GM21723 (cell line): ENCODE measurements around the gene PRKACB.
"Not testable (repeated sequence)": the region's sequence is repeated elsewhere in the genome, so short reads cannot be mapped to it uniquely, and the experiment has no call there.

Experiments
- ATAC-seq: cut with Tn5 transposase; IDR thresholded peaks from one replicate; pipeline ENCODE4 v1.9.1; 2021; ENCODE audit warnings: mild to moderate bottlenecking, moderate library complexity; ENCODE audit not compliant: unreplicated experiment

PRKACB gene

DNA sequence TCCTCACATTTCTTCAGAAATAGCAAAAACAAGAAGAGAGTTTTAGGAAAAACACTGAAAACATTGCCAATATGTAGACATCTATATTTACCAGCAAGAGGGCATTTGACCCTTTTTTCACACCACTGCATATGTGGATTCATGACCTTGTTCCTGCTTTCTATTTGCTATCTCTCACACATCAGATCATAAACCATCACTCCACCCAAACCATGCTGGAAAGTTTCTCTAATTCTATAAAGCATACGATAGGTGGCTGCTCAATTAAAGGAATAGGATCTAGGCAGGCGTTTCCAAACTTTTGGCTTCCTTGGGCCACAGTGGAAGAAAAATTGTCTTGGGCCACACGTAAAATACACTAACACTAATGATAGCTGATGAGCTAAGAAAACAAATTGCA is 121.8 kb downstream of the PRKACB start:
- ATAC-seq, result no peak

DNA sequence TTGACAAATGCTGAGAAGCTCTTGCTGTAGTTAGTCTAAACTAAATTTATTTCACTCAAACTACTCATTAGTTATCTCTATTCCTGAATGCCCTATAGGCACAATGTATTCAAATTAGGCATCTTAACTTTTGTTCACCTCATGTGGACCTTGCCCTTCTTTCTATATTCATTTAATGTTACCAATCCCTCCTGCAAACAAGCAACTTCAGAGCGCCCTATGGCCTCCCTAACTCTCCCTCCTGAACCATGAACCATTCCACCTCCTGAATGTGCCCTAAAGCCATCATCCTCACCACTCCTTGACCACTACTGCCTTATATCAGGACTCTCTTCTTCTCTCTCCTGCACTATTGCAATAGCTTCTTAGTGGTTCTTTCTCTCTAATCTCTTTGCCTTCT is 122.7 kb downstream of the PRKACB start:
- ATAC-seq, result no peak

DNA sequence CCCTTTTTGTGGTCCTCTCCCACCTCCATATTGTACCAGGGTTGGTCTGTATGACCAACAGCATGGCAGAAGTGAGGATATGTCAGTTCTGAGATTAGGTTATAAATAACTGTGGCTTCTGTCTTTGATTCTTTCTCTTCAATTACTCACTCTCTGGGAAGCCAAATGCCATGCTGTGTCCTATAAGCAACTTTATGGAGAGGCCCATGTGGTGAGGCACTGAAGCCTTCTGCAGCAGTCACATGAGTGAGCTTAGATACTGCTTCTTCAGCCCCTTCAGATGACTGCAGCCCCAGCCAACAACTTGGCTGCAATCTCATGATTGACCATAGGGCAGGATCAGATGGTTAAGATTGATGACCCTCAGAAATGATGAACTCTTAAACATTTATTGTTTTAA is 123.4 kb downstream of the PRKACB start:
- no peak for ATAC-seq

DNA sequence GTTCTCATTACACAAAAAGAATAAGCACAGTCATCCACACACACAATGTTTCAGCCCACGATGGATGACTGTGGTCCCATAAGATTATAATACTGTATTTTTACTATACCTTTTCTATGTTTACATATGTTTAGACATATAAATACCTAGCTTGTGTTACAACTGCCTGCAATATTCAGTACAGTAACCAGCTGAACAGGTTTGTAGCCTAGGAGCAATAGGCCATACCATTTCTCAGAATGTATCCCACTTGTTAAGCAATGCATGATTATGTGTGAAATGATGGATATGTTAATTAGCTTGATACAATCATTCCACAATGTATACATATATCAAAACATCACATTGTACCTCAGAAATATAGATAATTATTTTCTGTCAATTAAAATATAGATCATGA is 124.3 kb downstream of the PRKACB start:
- no peak for ATAC-seq

DNA sequence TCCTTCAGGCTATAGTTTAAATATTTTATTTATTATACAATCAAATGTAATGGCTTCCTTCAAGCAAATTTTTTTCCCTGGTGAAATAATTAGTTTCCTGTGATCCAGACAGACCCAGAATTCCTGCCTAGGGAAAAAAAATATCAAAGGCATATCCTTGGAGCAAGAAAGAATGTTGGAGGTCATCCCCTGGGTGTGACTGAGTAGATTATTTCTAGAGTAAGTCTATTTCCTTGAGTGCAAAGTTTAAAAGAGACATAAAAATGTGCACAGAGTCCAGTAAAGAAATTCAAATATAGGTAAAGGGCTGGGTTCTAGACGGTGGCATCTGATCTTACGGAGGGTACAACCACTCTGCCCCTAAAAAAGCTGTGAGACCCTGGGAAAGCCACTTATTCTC is 125.2 kb downstream of the PRKACB start:
- ATAC-seq, result no peak

DNA sequence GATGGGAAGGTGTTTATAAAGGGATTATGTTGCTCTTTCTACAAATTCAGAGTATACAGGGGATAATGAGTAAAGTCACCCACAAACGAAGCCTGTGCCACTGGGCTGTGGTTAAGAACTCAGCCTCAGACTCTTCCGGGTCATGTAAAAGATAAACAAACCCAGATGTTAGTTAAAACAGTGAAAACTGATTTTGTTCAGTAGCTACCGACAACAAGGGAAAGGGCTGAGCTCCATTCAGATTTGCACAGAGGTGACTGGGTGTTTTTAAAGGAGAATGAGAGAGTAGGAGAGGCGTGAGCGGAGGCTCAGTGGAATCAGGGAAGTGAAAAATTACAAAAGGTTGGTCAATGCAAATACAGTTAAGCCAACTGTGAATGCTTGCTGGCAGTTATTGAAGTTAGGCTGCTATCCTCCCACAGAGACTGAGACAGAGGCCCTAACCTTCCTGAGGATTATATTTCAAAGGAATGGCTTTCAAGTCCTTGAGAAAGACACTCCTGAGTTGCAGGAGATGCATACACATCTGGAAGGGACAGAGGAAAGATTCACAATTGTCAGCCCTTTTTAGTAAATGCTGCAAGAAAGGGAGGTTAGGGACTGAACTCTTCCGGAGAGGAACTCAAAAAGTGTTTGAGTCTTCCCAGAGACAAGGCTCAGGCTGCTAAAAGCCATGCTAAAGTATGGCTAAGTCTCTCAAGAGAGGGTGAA is 127.5 kb downstream of the PRKACB start:
- ATAC-seq, result peak; percentile 95

DNA sequence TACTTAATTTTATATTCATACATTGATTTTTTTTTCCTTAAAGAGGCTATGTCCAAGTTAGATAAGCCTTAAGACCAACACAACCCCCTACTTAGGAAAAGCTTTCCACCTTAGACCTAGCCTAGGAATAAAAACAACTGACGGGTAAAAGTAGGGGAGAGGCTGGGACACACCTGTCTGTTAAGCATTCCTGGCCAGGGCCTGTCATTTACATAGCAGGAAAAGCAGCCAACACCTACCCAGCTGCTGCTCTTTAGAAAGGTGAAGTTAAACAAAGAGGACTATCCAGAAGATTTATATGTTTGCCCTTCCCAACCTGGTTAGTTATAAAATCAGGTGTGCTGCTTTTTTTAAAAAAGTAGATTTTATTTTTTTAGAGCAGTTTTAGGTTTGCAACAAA is 128.3 kb downstream of the PRKACB start:
- no peak for ATAC-seq

DNA sequence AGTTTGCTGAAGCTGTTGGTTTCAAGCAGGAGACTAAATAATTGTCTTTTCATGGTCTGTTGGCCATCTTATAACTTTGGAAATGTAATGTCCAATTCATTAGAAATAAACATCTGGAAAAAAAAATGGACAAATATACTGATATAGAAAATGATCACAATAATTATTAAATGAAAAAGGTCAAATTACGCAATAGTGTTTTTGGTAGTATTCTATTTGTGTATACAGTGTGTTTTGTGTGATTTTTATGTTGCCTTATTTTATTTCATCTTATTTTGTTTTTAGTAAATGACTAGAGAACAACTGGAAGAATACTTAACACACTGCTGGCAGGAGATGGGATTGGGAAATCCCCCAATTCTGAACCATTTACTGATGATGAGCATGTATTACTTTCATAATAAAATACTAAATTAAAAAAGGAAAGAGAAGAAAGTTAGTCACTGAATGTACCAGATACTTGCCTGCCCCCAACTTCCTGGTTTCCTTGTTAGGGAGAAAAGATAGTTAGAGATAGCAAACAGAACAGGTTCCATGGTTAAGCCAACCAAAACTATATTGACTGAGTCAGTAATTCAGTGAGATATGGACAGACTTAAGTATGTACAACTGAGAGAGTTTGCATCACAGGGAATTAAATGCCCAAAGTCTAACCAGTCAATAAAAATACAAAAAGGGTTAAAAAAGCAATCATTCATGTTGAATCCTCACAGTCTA is 133.4 kb downstream of the PRKACB start:
- ATAC-seq, result no peak

DNA sequence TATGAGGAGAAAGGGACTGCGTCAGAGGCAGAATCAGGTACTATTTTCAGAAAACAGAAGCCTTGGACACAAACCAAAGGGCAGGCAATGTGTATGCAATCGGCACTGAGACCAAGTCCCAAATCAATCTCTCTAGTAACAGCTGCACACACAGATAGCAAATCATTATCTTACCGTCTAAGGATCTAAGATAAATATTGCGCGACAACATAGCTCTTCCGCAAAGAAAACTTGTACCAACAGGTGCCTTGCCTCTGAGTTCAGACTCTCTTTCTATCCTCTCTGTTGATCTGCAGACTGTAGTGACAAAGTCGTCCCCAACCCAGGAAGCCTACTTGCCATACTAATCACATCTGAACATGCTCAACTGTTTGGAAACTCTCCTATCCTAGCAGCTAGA is 134.8 kb downstream of the PRKACB start:
- no peak for ATAC-seq

DNA sequence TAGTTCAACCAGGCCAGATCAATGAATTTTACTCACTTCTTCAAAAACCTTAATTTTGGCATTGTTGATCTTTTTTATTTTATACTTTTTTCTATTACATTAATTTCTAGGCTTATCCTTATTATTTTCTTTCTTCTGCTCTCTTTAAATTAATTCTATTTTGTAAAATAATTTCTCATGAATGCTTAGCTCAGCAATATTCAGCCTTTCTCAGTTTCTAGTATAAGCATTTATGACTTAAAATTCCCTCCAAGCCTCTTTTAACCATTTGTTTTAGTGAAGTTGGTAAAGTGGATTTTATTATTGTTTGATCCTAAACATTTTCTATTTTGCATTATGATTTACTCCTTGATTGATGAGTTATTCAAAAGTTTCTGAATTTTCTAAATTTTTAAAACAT is 136.8 kb downstream of the PRKACB start:
- ATAC-seq, result no peak

DNA sequence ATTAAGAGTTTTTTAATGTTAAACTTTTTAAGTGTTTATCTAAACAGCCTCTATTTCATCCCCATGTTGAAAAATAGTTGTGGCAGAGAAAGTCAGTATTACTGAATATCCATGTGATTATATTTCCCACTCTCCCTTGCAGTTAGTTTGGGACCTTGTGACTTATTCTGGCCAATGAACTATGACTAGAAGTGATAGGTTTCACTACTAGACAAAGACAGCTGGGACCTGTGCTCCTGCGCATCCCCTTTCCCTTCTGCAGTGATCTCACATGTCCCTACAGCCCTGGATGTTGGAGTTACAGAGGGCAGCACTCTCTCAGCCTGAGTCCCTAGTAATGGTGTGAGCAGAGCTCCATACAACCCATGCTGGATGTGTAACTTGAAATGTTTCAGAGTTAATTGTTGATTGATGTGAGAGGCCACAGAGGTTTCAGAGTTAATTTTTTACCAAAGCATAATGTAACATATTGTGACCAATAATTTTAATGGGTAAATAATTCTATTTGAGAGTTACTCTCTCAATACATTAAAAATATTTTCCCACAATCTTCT is 138.8 kb downstream of the PRKACB start:
- ATAC-seq, result no peak

DNA sequence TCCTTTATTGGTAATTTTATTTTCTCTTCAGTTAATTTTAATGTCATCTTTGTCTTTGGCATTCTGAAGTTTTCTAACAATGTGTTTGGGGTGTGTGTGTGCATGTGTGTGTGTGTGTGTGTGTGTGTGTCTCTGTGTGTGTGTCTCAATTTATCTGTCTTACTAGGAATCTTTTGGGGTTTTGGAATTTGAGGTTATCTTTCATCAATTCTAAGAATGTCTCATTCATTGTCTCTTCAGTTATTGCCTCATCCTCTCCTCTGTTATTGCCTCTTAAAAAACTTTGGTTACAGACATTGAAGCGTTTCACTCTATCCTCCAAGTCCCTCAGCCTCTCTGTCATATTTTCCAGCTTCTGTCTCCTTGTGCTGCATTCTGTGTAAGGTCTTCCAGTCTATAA is 139.3 kb downstream of the PRKACB start:
- ATAC-seq, result no peak

DNA sequence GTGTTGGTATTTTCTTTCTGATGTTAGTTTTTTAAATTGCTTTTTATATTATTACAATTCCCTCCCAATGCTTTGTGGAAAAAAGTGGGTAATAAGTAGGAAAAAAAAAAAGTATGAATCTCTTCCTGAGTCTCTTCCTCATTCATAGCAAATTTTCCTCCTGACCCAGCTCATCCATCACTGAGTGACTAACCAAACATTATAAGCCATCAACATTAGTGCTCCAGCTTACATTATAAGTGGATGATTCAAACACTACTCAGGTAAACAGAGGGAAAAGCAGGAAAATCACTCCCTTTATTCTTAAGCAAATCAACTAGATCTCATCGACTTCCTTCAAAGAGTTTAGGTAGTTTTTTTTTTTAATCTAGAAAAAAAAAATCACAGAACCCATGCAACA is 142.0 kb downstream of the PRKACB start:
- ATAC-seq, result no peak

DNA sequence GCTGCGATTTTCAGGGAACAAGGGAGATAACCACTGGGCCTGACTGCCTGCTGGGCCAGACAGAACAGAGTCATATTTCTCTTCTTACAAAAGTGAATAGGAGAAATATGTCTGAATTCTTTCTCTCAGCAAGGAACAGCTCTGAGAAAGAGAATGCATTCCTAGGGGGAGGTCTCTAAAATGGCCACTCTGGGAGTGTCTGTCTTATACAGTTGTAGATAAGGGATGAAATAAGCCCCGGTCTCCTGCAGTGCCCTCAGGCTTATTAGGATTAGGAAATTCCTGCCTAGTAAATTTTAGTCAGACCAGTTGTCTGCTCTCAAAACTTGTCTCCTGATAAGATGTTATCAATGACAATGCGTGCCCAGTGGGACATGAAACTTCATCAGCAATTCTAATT is 143.3 kb downstream of the PRKACB start:
- ATAC-seq, result not testable (repeated sequence)
